HG03095 (cell line): Measurements from ENCODE around the gene NUP98.
"Not testable (repeated sequence)": the region's sequence is repeated elsewhere in the genome, so short reads cannot be mapped to it uniquely, and the experiment has no call there.

ENCODE experiments used
- ATAC-seq: cut with Tn5 transposase; IDR thresholded peaks from one replicate; pipeline ENCODE4 v1.9.1; 2021; ENCODE audit warnings: moderate library complexity; ENCODE audit not compliant: unreplicated experiment

NUP98 gene

DNA sequence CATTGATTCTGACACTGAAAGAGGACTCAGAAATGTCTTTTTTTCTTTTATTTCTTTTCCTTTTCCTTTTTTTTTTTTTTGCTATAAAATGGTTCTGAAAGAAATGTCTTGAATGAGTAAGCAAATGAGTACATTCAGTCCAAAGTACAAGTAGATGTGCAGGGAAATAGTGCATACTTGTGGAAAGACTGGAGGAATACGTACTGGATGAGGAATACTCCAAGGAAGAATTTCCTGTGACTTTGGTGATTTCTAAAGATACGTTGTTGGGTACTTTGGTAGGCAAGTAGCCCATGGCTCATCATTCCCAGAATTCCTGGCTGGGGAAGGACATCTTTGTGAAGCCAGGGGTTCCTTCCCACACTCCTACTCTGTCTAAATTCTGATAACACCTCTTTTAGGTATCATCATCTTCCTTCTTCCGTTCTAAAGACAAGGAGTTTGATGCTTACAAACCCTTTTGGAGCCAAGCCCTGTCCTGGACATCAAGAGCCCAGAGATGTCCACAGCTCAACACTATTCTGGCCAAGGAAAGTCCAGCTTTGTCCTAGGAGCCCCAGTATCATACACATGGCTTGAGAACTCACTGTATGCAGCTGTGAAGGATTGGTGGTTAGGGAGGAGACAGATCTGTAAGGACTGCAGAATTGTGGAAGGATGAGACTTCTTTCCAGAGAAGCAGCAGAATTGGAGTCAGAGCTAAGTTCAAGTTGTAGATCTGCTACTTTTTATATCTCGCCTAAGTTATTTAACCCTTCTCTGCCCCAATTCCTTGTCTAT lies 4.8 kb upstream of the NUP98 start:
- no peak for ATAC-seq

- ATAC-seq: no peak
Measured at GRCh38 chr11:3799873-3800272, 2.5 kb upstream of the NUP98 start.

GRCh38 chr11:3799143-3799542 lies 1.8 kb upstream of the NUP98 start:
- ATAC-seq: no peak

- ATAC-seq: peak; percentile 18
Measured at GRCh38 chr11:3796801-3797328, 489 bp downstream of the NUP98 start.

DNA sequence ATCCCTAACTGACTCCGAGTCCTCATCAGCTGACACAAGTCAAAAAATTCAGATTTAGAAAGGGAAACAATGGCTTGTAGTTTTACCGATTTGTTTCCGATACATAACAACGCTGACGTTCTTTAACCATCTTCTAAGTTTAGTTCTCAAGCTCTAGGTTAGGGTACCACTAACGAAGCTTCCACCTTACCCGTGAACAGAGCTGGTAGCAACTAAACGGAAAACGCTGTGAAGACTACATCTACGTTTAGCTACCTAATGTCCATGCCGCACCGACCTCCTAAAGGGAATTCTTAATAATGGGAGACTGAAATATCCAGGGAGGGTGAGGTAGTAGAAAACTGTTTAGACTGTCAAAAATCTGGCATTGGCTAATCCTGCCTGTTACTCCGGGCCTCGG lies 1.0 kb downstream of the NUP98 start:
- ATAC-seq: no peak

- no peak for ATAC-seq
Measured at GRCh38 chr11:3796002-3796311, 1.4 kb downstream of the NUP98 start.

GRCh38 chr11:3795131-3796001 lies 2.0 kb downstream of the NUP98 start:
- ATAC-seq: no peak

GRCh38 chr11:3794387-3794786 lies 3.0 kb downstream of the NUP98 start:
- ATAC-seq: not testable (repeated sequence)

- ATAC-seq: no peak
Measured at GRCh38 chr11:3786781-3787428, 10.4 kb downstream of the NUP98 start.

DNA sequence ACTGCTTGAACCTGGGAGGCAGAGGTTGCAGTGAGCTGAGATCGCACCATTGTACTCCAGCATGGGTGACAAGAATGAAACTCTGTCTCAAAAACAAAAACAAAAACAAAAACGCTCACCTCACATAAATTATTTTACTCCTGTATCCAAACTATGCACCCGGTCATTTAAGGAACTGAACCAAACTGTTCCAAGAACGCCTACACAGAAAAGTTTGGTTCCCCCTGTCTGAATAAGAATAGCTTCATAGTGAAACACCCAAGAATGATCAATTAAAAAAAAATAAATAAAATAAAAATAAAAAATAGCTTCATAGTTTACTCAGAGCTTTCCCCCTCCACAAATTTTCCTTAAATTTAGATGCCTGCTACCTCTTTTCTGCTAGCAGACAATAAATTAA lies 13.7 kb downstream of the NUP98 start:
- ATAC-seq: no peak

DNA sequence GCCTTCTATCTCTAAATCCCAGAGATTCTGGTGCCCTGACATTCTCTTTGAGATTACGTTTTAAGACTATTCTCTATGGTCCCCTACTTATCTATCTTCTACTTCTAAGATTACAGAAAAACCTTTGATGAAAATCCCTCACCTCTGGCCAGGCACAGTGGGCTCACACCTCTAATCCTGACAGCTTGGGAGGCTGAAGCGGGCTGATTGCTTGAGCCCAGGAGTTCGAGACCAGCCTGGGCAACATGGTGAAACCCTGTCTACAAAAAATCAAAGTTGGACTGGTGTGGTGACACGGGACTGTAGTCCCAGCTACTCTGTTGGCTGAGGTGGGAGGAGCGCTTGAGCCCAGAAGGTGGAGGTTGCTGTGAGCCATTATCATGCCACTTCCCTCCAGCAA lies 14.4 kb downstream of the NUP98 start:
- ATAC-seq: no peak

- ATAC-seq: no peak
Measured at GRCh38 chr11:3781423-3781822, 15.9 kb downstream of the NUP98 start.

- no peak for ATAC-seq
Measured at GRCh38 chr11:3775736-3776406, 21.5 kb downstream of the NUP98 start.

- ATAC-seq: no peak
Measured at GRCh38 chr11:3773180-3773579, 24.2 kb downstream of the NUP98 start.

DNA sequence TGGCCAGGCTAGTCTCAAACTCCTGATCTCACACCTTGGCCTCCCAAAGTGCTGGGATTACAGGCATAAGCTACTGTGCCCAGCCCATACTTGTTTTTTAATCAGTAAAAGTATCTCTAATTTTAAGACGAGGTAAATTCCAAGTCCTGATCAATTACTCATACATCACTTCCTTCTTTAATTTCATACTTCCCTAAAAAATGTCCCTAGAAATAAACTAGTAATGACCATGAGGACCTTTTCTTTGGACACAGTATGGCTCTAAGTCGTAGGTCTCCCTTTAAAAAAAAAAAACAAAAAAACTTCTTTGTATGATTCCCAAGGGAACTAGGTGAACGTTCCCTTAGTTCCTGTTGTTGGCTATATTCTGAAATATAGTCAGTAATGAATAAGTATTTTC lies 29.8 kb downstream of the NUP98 start:
- ATAC-seq: no peak

- not testable (repeated sequence) for ATAC-seq
Measured at GRCh38 chr11:3766836-3767235, 30.5 kb downstream of the NUP98 start.

DNA sequence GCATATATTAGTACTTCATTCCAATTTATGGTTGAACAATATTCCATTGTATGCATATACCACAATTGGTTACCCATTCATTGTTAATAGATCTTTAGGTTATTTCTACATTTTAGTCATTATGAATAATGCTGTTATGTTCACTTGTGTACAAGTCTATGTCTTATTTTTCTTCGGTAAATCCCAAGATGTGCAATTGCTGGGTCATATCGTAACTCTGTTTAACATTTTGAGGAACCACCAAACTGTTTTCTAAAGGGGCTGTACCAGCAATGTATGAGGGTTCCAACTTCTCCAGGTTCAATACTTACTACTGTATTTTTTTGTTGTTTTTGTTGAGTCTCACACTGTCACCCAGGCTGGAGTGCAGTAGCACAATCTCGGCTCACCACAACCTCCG lies 33.1 kb downstream of the NUP98 start:
- ATAC-seq: no peak

DNA sequence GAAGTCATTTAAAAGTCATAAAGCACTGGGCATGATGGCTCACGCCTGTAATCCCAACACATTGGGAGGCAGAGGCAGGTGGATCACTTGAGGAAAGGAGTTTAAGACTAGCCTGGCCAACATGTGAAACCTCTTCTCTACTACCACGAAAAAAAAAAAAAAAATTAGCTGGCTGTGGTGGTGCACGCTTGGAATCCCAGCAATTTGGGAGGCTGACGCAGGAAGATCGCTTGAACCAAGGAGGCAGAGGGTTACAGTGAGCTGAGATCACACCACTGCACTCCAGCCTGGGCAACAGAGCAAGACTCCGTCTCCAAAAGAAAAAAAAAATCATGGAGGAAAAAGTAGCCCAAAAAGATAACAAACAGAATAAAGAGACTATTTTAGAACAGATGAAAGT lies 42.2 kb downstream of the NUP98 start:
- no peak for ATAC-seq

DNA sequence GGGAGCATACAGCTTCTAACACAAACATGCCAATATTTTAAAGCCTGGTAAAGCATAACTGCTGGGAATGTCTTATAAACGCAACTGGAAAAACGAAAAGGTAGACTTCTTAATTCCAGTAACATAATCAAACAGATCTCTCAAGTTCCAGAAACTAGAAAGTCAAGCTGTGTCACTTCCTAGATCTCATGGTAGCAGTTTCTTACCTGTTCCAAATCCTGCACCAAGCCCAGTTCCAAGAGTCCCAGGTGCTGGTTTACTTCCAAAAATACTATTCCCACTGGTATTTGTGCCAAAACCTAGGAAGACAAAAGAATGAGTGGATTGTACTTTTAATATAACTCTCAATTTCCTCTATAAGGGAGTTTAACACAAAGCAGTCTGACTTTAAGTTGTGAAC lies 44.2 kb downstream of the NUP98 start:
- ATAC-seq: no peak

- ATAC-seq: no peak
Measured at GRCh38 chr11:3747704-3748103, 49.6 kb downstream of the NUP98 start.

DNA sequence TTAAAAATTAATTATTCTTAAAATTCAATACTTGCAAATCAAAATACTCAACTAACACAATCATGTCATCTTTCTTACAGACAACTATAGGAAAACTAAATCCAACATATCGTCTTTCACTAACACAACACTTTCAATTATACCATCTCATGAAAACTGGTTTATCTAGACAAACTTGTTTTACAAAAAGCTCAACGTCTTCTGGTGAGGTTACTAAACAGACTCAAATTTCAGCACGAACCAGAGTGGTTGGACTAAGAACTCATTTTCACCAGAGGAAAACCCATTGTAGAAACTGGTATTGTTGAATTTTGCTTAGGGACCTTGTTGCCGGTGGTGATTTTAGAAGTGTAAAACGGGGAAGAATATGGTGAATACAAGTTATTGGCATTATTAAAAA lies 52.2 kb downstream of the NUP98 start:
- ATAC-seq: no peak
